Measurements from ENCODE around the gene PRMT3.

PRMT3 gene

GRCh38 chr11:20387261-20388095 lies at the start of gene PRMT3:
PRMT3 (plus strand) TSS chr11:20387716; CDS start chr11:20387747, 31 bp downstream.
- H3K36me3 ChIP-seq (ENCODE audit: insufficient read depth, low read length), result no peaks in the 10 kb centered on the region
- no peaks in the 10 kb centered on the region for H3K9me3 ChIP-seq (ENCODE audit: control insufficient read depth, insufficient read depth, low read length)
- peaks cover 8% of the 10 kb centered on the region; the same call in 1 of the 2 replicates for H3K4me1 ChIP-seq (ENCODE audit: insufficient read depth, low read length)
- H3K9ac ChIP-seq (ENCODE audit: low read depth, low read length), result peak within 1 kb of the TSS; percentile 91

GRCh38 chr11:20342347-20343141 lies 45.0 kb upstream of the PRMT3 start:
- H3K9me3 ChIP-seq (ENCODE audit: control insufficient read depth, insufficient read depth, low read length), result no peaks in the 10 kb centered on the region
- peak overlapping the region; percentile 48; the same call in 1 of the 2 replicates for H3K9ac ChIP-seq (ENCODE audit: low read depth, low read length)
- H3K4me1 ChIP-seq (ENCODE audit: insufficient read depth, low read length), result peaks cover 5% of the 10 kb centered on the region; the same call in 1 of the 2 replicates
- no peaks in the 10 kb centered on the region for H3K36me3 ChIP-seq (ENCODE audit: insufficient read depth, low read length)

- no peaks in the 10 kb centered on the region for H3K9me3 ChIP-seq (ENCODE audit: control insufficient read depth, insufficient read depth, low read length)
- no peaks in the 10 kb centered on the region for H3K4me1 ChIP-seq (ENCODE audit: insufficient read depth, low read length)
- H3K9ac ChIP-seq (ENCODE audit: low read depth, low read length), result no peak overlapping the region
- no peaks in the 10 kb centered on the region for H3K36me3 ChIP-seq (ENCODE audit: insufficient read depth, low read length)
Observed at GRCh38 chr11:20351136-20351535, 36.4 kb upstream of the PRMT3 start.

- H3K36me3 ChIP-seq (ENCODE audit: insufficient read depth, low read length), result no peaks in the 10 kb centered on the region
- no peak overlapping the region for H3K9ac ChIP-seq (ENCODE audit: low read depth, low read length)
- no peaks in the 10 kb centered on the region for H3K9me3 ChIP-seq (ENCODE audit: control insufficient read depth, insufficient read depth, low read length)
- H3K4me1 ChIP-seq (ENCODE audit: insufficient read depth, low read length), result no peaks in the 10 kb centered on the region
Observed at GRCh38 chr11:20351751-20352262, 35.7 kb upstream of the PRMT3 start.

- no peaks in the 10 kb centered on the region for H3K4me1 ChIP-seq (ENCODE audit: insufficient read depth, low read length)
- H3K36me3 ChIP-seq (ENCODE audit: insufficient read depth, low read length), result no peaks in the 10 kb centered on the region
- no peaks in the 10 kb centered on the region for H3K9me3 ChIP-seq (ENCODE audit: control insufficient read depth, insufficient read depth, low read length)
- H3K9ac ChIP-seq (ENCODE audit: low read depth, low read length), result no peak overlapping the region
Observed at GRCh38 chr11:20353829-20354434, 33.6 kb upstream of the PRMT3 start.

GRCh38 chr11:20355221-20356219 lies 32.0 kb upstream of the PRMT3 start:
- H3K9me3 ChIP-seq (ENCODE audit: control insufficient read depth, insufficient read depth, low read length), result no peaks in the 10 kb centered on the region
- H3K9ac ChIP-seq (ENCODE audit: low read depth, low read length), result no peak overlapping the region
- no peaks in the 10 kb centered on the region for H3K36me3 ChIP-seq (ENCODE audit: insufficient read depth, low read length)
- H3K4me1 ChIP-seq (ENCODE audit: insufficient read depth, low read length), result no peaks in the 10 kb centered on the region

GRCh38 chr11:20357150-20357549 lies 30.4 kb upstream of the PRMT3 start:
- no peaks in the 10 kb centered on the region for H3K4me1 ChIP-seq (ENCODE audit: insufficient read depth, low read length)
- no peak overlapping the region for H3K9ac ChIP-seq (ENCODE audit: low read depth, low read length)
- no peaks in the 10 kb centered on the region for H3K9me3 ChIP-seq (ENCODE audit: control insufficient read depth, insufficient read depth, low read length)
- no peaks in the 10 kb centered on the region for H3K36me3 ChIP-seq (ENCODE audit: insufficient read depth, low read length)

GRCh38 chr11:20360650-20361049 lies 26.9 kb upstream of the PRMT3 start:
- no peaks in the 10 kb centered on the region for H3K36me3 ChIP-seq (ENCODE audit: insufficient read depth, low read length)
- H3K9ac ChIP-seq (ENCODE audit: low read depth, low read length), result no peak overlapping the region
- H3K4me1 ChIP-seq (ENCODE audit: insufficient read depth, low read length), result peaks cover 6% of the 10 kb centered on the region; the same call in 1 of the 2 replicates
- no peaks in the 10 kb centered on the region for H3K9me3 ChIP-seq (ENCODE audit: control insufficient read depth, insufficient read depth, low read length)

- no peaks in the 10 kb centered on the region for H3K9me3 ChIP-seq (ENCODE audit: control insufficient read depth, insufficient read depth, low read length)
Observed at GRCh38 chr11:20362481-20362880, 25.0 kb upstream of the PRMT3 start.

GRCh38 chr11:20363149-20363499 lies 24.4 kb upstream of the PRMT3 start:
- peaks cover 19% of the 10 kb centered on the region for H3K4me1 ChIP-seq (ENCODE audit: insufficient read depth, low read length)
- H3K9me3 ChIP-seq (ENCODE audit: control insufficient read depth, insufficient read depth, low read length), result no peaks in the 10 kb centered on the region
- no peaks in the 10 kb centered on the region for H3K36me3 ChIP-seq (ENCODE audit: insufficient read depth, low read length)
- peak overlapping the region; percentile 79; the same call in 1 of the 2 replicates for H3K9ac ChIP-seq (ENCODE audit: low read depth, low read length)

More at GRCh38 chr11:20362481-20362880, 25.0 kb upstream of the PRMT3 start:
- no peaks in the 10 kb centered on the region for H3K36me3 ChIP-seq (ENCODE audit: insufficient read depth, low read length)
- peaks cover 16% of the 10 kb centered on the region for H3K4me1 ChIP-seq (ENCODE audit: insufficient read depth, low read length)
- no peak overlapping the region for H3K9ac ChIP-seq (ENCODE audit: low read depth, low read length)

GRCh38 chr11:20363500-20364340 lies 23.8 kb upstream of the PRMT3 start, which contains the start of gene HTATIP2:
HTATIP2 (plus strand) TSS chr11:20363714; CDS start chr11:20364238, 524 bp downstream.
- Histone ChIP-seq H3K4me1 (ENCODE audit: insufficient read depth, low read length) (peaks cover 19% of the 10 kb centered on the region), H3K9ac (ENCODE audit: low read depth, low read length) (peak within 1 kb of the TSS; percentile 79), H3K36me3 (ENCODE audit: insufficient read depth, low read length) (no peaks in the 10 kb centered on the region), H3K9me3 (ENCODE audit: control insufficient read depth, insufficient read depth, low read length) (no peaks in the 10 kb centered on the region)

GRCh38 chr11:20364341-20364792 lies 23.1 kb upstream of the PRMT3 start:
- Histone ChIP-seq H3K9me3 (ENCODE audit: control insufficient read depth, insufficient read depth, low read length) (no peaks in the 10 kb centered on the region), H3K36me3 (ENCODE audit: insufficient read depth, low read length) (no peaks in the 10 kb centered on the region), H3K9ac (ENCODE audit: low read depth, low read length) (peak overlapping the region; percentile 79), H3K4me1 (ENCODE audit: insufficient read depth, low read length) (peaks cover 19% of the 10 kb centered on the region)

All from ES-I3 (cell line).